H9 (cell line): ENCODE results near the gene PARP9. TPM values are rescaled to one million over a fixed set of nuclear protein-coding genes. Genes with fewer than 3 reads are reported as not detected.

Experiments
- DNase-seq: peaks from one replicate; pipeline ENCODE4 v3.0.0-alpha.2; 2017
- H2AFZ ChIP-seq: one replicate; pipeline ENCODE4 v1.6.1; 2013; ENCODE audit warnings: mild to moderate bottlenecking, low read length, control low read depth, moderate library complexity
- H2AK5ac ChIP-seq: 2 replicates; pipeline ENCODE4 v1.6.1; 2013; ENCODE audit warnings: low read length, control low read depth, mixed read lengths; ENCODE audit not compliant: insufficient read length
- H2BK120ac ChIP-seq: one replicate; pipeline ENCODE4 v1.6.1; 2013; ENCODE audit warnings: low read depth, mild to moderate bottlenecking, low read length, control low read depth, inconsistent platforms; ENCODE audit not compliant: poor library complexity, severe bottlenecking
- H2BK12ac ChIP-seq: 2 replicates; pipeline ENCODE4 v1.6.1; 2013; ENCODE audit warnings: low read length, control low read depth, mixed read lengths, low read depth; ENCODE audit not compliant: insufficient read length
- H2BK15ac ChIP-seq: 2 replicates; pipeline ENCODE4 v1.6.1; 2013; ENCODE audit warnings: low read depth, low read length, control low read depth
- H2BK20ac ChIP-seq: one replicate; pipeline ENCODE4 v1.6.1; 2013; ENCODE audit warnings: low read depth, mild to moderate bottlenecking, low read length, control low read depth, inconsistent platforms; ENCODE audit not compliant: poor library complexity, severe bottlenecking
- H2BK5ac ChIP-seq: 2 replicates; pipeline ENCODE4 v1.6.1; 2013; ENCODE audit warnings: low read length, control low read depth, mixed read lengths; ENCODE audit not compliant: insufficient read length
- H3K14ac ChIP-seq: 2 replicates; pipeline ENCODE4 v1.6.1; 2013; ENCODE audit warnings: low read length, control low read depth; ENCODE audit not compliant: insufficient read depth
- H3K18ac ChIP-seq: 2 replicates; pipeline ENCODE4 v1.6.1; 2013; ENCODE audit warnings: low read depth, mild to moderate bottlenecking, mixed read lengths, low read length, control low read depth; ENCODE audit not compliant: insufficient read length
- H3K23ac ChIP-seq: 2 replicates; pipeline ENCODE4 v1.6.1; 2013; ENCODE audit warnings: low read length, control low read depth, mixed read lengths, low read depth; ENCODE audit not compliant: insufficient read length
- H3K23me2 ChIP-seq: 2 replicates; pipeline ENCODE4 v1.6.1; 2013; ENCODE audit warnings: low read depth, mild to moderate bottlenecking, mixed read lengths, low read length, control low read depth; ENCODE audit not compliant: insufficient read length, poor library complexity, severe bottlenecking
- H3K27ac ChIP-seq: 2 replicates; pipeline ENCODE4 v1.5.1; 2013; ENCODE audit warnings: low read length, control low read depth, mixed read lengths, low read depth; ENCODE audit not compliant: insufficient read length
- H3K27me3 ChIP-seq: 2 replicates; pipeline ENCODE4 v1.6.1; 2013; ENCODE audit warnings: low read length, control low read depth, inconsistent platforms; ENCODE audit not compliant: insufficient read depth
- H3K4ac ChIP-seq: 2 replicates; pipeline ENCODE4 v1.6.1; 2013; ENCODE audit warnings: low read depth, mild to moderate bottlenecking, control low read depth, inconsistent platforms, low read length, moderate library complexity
- H3K4me1 ChIP-seq: 2 replicates; pipeline ENCODE4 v1.6.1; 2013; ENCODE audit warnings: low read length, control low read depth, inconsistent platforms; ENCODE audit not compliant: insufficient read depth
- H3K4me2 ChIP-seq: 2 replicates; pipeline ENCODE4 v1.6.1; 2013; ENCODE audit warnings: low read length, control low read depth, mixed read lengths; ENCODE audit not compliant: insufficient read length, insufficient read depth
- H3K56ac ChIP-seq: 2 replicates; pipeline ENCODE4 v1.6.1; 2013; ENCODE audit warnings: low read depth, mild to moderate bottlenecking, mixed read lengths, low read length, control low read depth; ENCODE audit not compliant: insufficient read length
- H3K79me1 ChIP-seq: 2 replicates; pipeline ENCODE4 v1.6.1; 2013; ENCODE audit warnings: low read depth, mild to moderate bottlenecking, moderate library complexity, low read length, control low read depth, inconsistent platforms; ENCODE audit not compliant: insufficient read depth, poor library complexity, severe bottlenecking
- H3K79me2 ChIP-seq: 2 replicates; pipeline ENCODE4 v1.6.1; 2013; ENCODE audit warnings: low read length, control low read depth, inconsistent platforms; ENCODE audit not compliant: insufficient read depth
- H3K9ac ChIP-seq: 2 replicates; pipeline ENCODE4 v1.6.1; 2013; ENCODE audit warnings: low read length, control low read depth, mixed read lengths; ENCODE audit not compliant: insufficient read length; ENCODE audit errors: extremely low read depth
- H3K9me3 ChIP-seq: one replicate; pipeline ENCODE4 v1.6.1; 2013; ENCODE audit warnings: low read depth, low read length, inconsistent platforms; ENCODE audit not compliant: control insufficient read depth
- H3T11ph ChIP-seq: one replicate; pipeline ENCODE4 v1.6.1; 2013; ENCODE audit warnings: mild to moderate bottlenecking, low read length, control low read depth, inconsistent platforms
- H4K20me1 ChIP-seq: one replicate; pipeline ENCODE4 v1.6.1; 2013; ENCODE audit not compliant: control insufficient read depth, insufficient read length, insufficient read depth
- H4K5ac ChIP-seq: 2 replicates; pipeline ENCODE4 v1.6.1; 2013; ENCODE audit warnings: low read depth, mild to moderate bottlenecking, mixed read lengths, low read length, control low read depth; ENCODE audit not compliant: insufficient read length
- H4K8ac ChIP-seq: replicated peaks from 2 replicates; pipeline ENCODE4 v1.6.1; 2013; ENCODE audit warnings: low read length, control low read depth, mixed read lengths, low read depth; ENCODE audit not compliant: insufficient read length
- H4K91ac ChIP-seq: 2 replicates; pipeline ENCODE4 v1.6.1; 2013; ENCODE audit warnings: low read depth, mild to moderate bottlenecking, moderate library complexity, mixed read lengths, low read length, control low read depth; ENCODE audit not compliant: insufficient read length
- H3K27ac Mint-ChIP-seq, 3 experiments: 2 replicates in 2 of 3; 3 replicates in 1 of 3; pipeline ENCODE4 v1.8.0; 2020 to 2021; ENCODE audit warnings: mixed read lengths in 3 of 3, mild to moderate bottlenecking in 1 of 3, moderate library complexity in 1 of 3
- H3K27me3 Mint-ChIP-seq: 2 replicates; pipeline ENCODE4 v1.8.0; 2021; ENCODE audit warnings: low read depth, mild to moderate bottlenecking, moderate library complexity, mixed read lengths
- H3K36me3 Mint-ChIP-seq, 3 experiments: 2 replicates in 2 of 3; 3 replicates in 1 of 3; pipeline ENCODE4 v1.8.0; 2020 to 2021; ENCODE audit warnings: low read depth in 3 of 3, mixed read lengths in 3 of 3; ENCODE audit not compliant: insufficient read depth in 1 of 3
- H3K4me1 Mint-ChIP-seq, 2 experiments: 2 replicates each; pipeline ENCODE4 v1.8.0; 2020; ENCODE audit warnings: mixed read lengths in 2 of 2
- H3K4me3 Mint-ChIP-seq, 2 experiments: 2 replicates in 1 of 2; 3 replicates in 1 of 2; pipeline ENCODE4 v1.8.0; 2020 to 2021; ENCODE audit warnings: mild to moderate bottlenecking in 2 of 2, mixed read lengths in 2 of 2, moderate library complexity in 1 of 2
- H3K9me3 Mint-ChIP-seq, 2 experiments: 2 replicates in 1 of 2; 3 replicates in 1 of 2; pipeline ENCODE4 v1.8.0; 2020; ENCODE audit warnings: mild to moderate bottlenecking in 2 of 2, mixed read lengths in 2 of 2, moderate library complexity in 1 of 2
- WGBS: extraction: QIAGEN DNeasy Blood & Tissue Kit; methylation state at CpG from one replicate; pipeline ENCODE4 v1.1.7; 2013; ENCODE audit warnings: missing lambda C conversion rate, low lambda C conversion rate, mixed read lengths; ENCODE audit not compliant: insufficient read length; ENCODE audit errors: extremely low coverage; 5-methylcytosine and 5-hydroxymethylcytosine counted together
- total RNA-seq: library from RNA; stranded (reverse); gene quantifications from 2 replicates; pipeline ENCODE4 v1.2.1, GENCODE V29; 2021
- TF ChIP-seq, protein P1 (sequence below): fragments of 200-600 bp; sonication (generic); conservative IDR thresholded peaks from 3 replicates; pipeline ENCODE4 v1.8.0; 2021; ENCODE audit warnings: antibody characterized with exemption, mild to moderate bottlenecking

The PARP9 gene
- total RNA-seq, 1 experiment from 2014 or later: 3.4 TPM

DNA sequence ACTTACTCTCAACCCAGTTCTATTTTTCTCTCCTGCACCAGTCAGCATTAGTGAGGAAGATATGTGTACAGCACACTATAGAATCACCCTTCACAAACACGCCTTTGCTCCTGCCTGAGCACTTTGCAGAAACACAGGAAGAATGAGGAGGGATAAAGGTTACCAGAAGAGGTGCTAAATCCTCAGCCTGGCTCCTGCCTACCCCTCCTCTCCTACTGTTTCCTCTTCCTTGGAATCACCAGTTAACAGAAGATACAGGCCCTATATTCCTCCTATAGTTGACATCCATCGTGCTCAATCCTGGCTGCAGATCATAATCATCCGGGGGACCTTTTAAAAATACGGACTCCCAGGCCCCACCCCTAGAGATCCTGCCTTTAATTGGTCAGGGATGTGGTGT, 42.2 kb upstream of the PARP9 start:
- H2BK12ac ChIP-seq: no peak overlapping the region
- H3K4me3 Mint-ChIP-seq: no peak overlapping the region
- no CpG with 5 or more reads among the region's 4 CpGs for WGBS

More for the DNA sequence above, 42.2 kb upstream of the PARP9 start:
- Histone ChIP-seq H2AK5ac (no peak overlapping the region), H4K8ac (no peak overlapping the region), H4K91ac (no peak overlapping the region), H3K23me2 (no peaks in the 10 kb centered on the region), H2BK120ac (no peak overlapping the region), H3K56ac (no peak overlapping the region), H3K27me3 (no peaks in the 10 kb centered on the region), H3K18ac (no peak overlapping the region), H3T11ph (no peak overlapping the region), H3K14ac (no peak overlapping the region), H3K23ac (no peak overlapping the region), H3K4ac (no peak overlapping the region), H3K27ac (no peak overlapping the region), H2AFZ (no peak overlapping the region), H3K9ac (no peak overlapping the region), H2BK5ac (no peak overlapping the region), H3K79me1 (no peaks in the 10 kb centered on the region), H3K9me3 (no peaks in the 10 kb centered on the region), H4K20me1 (no peaks in the 10 kb centered on the region), H2BK20ac (no peak overlapping the region), H2BK15ac (no peak overlapping the region), H3K79me2 (no peaks in the 10 kb centered on the region), H3K4me2 (no peak overlapping the region), H3K4me1 (no peaks in the 10 kb centered on the region), H4K5ac (no peak overlapping the region)
- no peaks in the 10 kb centered on the region for H3K36me3 Mint-ChIP-seq
- DNase-seq: no peak
- no peak overlapping the region for H3K27ac Mint-ChIP-seq
- H3K9me3 Mint-ChIP-seq: no peaks in the 10 kb centered on the region
- no peaks in the 10 kb centered on the region for H3K27me3 Mint-ChIP-seq
- TF ChIP-seq, protein P1, sequence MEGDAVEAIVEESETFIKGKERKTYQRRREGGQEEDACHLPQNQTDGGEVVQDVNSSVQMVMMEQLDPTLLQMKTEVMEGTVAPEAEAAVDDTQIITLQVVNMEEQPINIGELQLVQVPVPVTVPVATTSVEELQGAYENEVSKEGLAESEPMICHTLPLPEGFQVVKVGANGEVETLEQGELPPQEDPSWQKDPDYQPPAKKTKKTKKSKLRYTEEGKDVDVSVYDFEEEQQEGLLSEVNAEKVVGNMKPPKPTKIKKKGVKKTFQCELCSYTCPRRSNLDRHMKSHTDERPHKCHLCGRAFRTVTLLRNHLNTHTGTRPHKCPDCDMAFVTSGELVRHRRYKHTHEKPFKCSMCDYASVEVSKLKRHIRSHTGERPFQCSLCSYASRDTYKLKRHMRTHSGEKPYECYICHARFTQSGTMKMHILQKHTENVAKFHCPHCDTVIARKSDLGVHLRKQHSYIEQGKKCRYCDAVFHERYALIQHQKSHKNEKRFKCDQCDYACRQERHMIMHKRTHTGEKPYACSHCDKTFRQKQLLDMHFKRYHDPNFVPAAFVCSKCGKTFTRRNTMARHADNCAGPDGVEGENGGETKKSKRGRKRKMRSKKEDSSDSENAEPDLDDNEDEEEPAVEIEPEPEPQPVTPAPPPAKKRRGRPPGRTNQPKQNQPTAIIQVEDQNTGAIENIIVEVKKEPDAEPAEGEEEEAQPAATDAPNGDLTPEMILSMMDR: no peak
- peaks cover 0 to 8% of the 10 kb centered on the region in 2 experiments; a peak in 2 of 4 replicates for H3K4me1 Mint-ChIP-seq
